DOHH2 (cell line): ENCODE measurements around the gene FGD6.

Source experiments
- H3F3A ChIP-seq: fragments of 200-600 bp; sonication (generic), shearing (Covaris generic); 2 replicates; pipeline ENCODE4 v1.6.0; 2016; ENCODE audit warnings: antibody characterized with exemption, mild to moderate bottlenecking; ENCODE audit not compliant: control insufficient read depth, insufficient read depth
- H3K27ac ChIP-seq: fragments of 200-600 bp; sonication (generic); 2 replicates; pipeline ENCODE4 v1.5.1; 2014; ENCODE audit warnings: low read depth, mild to moderate bottlenecking, low read length, moderate library complexity
- H3K27me3 ChIP-seq: fragments of 200-600 bp; sonication (generic); 2 replicates; pipeline ENCODE4 v1.6.1; 2014; ENCODE audit warnings: mild to moderate bottlenecking, low read length, mixed read lengths; ENCODE audit not compliant: control insufficient read depth
- H3K36me3 ChIP-seq: fragments of 200-600 bp; sonication (generic); 2 replicates; pipeline ENCODE4 v1.6.1; 2014; ENCODE audit warnings: mild to moderate bottlenecking, low read length, moderate library complexity, mixed read lengths; ENCODE audit not compliant: control insufficient read depth
- H3K4me1 ChIP-seq: fragments of 200-600 bp; sonication (generic); 2 replicates; pipeline ENCODE4 v1.6.1; 2014; ENCODE audit warnings: mild to moderate bottlenecking, low read length, mixed read lengths; ENCODE audit not compliant: control insufficient read depth
- H3K4me2 ChIP-seq: fragments of 200-600 bp; sonication (generic); 2 replicates; pipeline ENCODE4 v1.6.0; 2014; ENCODE audit warnings: mild to moderate bottlenecking, low read length, moderate library complexity
- H3K4me3 ChIP-seq: fragments of 200-600 bp; sonication (generic); 2 replicates; pipeline ENCODE4 v1.5.1; 2014; ENCODE audit warnings: mild to moderate bottlenecking, low read length, mixed read lengths
- H3K79me2 ChIP-seq: fragments of 200-600 bp; sonication (generic); 2 replicates; pipeline ENCODE4 v1.6.1; 2014; ENCODE audit warnings: mild to moderate bottlenecking, low read length, mixed read lengths; ENCODE audit not compliant: control insufficient read depth
- H3K9me2 ChIP-seq: fragments of 200-600 bp; sonication (generic); replicated peaks from 2 replicates; pipeline ENCODE4 v1.6.1; 2014; ENCODE audit warnings: mild to moderate bottlenecking, low read length, mixed read lengths; ENCODE audit not compliant: control insufficient read depth
- H3K9me3 ChIP-seq: fragments of 200-600 bp; sonication (generic); 2 replicates; pipeline ENCODE4 v1.6.1; 2014; ENCODE audit warnings: antibody characterized with exemption, low read length, mixed read lengths; ENCODE audit not compliant: control insufficient read depth, insufficient read depth
- H4K20me1 ChIP-seq: fragments of 200-600 bp; sonication (generic); 2 replicates; pipeline ENCODE4 v1.6.0; 2014; ENCODE audit warnings: low read depth, mild to moderate bottlenecking, antibody characterized with exemption, low read length, moderate library complexity; ENCODE audit not compliant: control insufficient read depth, insufficient read depth
- EZH2phosphoT487 ChIP-seq: fragments of 200-600 bp; sonication (generic); IDR thresholded peaks from 2 replicates; pipeline ENCODE4 v1.6.1; 2017; ENCODE audit warnings: borderline replicate concordance, mild to moderate bottlenecking, antibody characterized with exemption, low read length, moderate library complexity, mixed read lengths
- TF ChIP-seq, protein P1 (sequence below): fragments of 200-600 bp; sonication (generic); IDR thresholded peaks from one replicate; pipeline ENCODE4 v1.5.1; 2014; ENCODE audit warnings: antibody characterized with exemption, mild to moderate bottlenecking, low read depth, low read length; ENCODE audit not compliant: poor library complexity, severe bottlenecking

FGD6 gene

DNA sequence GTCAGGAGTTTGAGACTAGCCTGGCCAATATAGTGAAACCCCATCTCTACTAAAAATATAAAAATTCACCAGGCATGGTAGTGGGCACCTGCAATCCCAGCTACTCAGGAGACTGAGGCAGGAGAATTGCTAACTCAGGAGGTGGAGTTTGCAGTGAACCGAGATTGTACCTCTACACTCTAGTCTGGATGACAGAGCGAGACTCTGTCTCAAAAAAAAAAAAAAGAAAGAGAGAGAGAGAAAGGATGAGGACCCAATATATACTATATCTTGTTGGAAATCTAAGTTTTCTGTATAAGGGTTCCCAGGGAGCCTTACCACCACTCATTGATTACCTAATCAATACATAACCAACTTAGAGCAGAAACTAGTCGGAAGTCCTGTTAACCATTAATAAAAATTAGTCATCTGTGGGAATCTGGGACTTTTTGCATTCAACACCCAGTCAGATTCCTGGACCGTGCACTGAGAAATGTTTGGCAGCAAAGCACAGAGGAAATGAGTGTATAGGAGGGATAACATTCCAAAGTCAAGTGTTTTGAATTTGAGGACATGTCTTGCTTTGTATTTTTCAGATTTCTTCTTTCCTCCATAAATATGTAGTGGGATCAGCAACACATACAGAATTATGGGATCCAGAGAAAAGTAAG lies 99.0 kb downstream of the FGD6 start:
- Histone ChIP-seq H3F3A (peaks cover 19% of the 10 kb centered on the region; the same call in 1 of the 2 replicates), H3K9me2 (no peaks in the 10 kb centered on the region), H3K27me3 (no peaks in the 10 kb centered on the region), H3K79me2 (peaks cover 5% of the 10 kb centered on the region), H3K9me3 (no peaks in the 10 kb centered on the region), H3K4me1 (peaks cover 15% of the 10 kb centered on the region), H4K20me1 (no peaks in the 10 kb centered on the region), H3K27ac (no peak overlapping the region), H3K36me3 (peaks cover 66% of the 10 kb centered on the region), H3K4me2 (no peak overlapping the region), H3K4me3 (no peak overlapping the region)
- TF ChIP-seq EZH2phosphoT487: no peak
- TF ChIP-seq, protein P1, sequence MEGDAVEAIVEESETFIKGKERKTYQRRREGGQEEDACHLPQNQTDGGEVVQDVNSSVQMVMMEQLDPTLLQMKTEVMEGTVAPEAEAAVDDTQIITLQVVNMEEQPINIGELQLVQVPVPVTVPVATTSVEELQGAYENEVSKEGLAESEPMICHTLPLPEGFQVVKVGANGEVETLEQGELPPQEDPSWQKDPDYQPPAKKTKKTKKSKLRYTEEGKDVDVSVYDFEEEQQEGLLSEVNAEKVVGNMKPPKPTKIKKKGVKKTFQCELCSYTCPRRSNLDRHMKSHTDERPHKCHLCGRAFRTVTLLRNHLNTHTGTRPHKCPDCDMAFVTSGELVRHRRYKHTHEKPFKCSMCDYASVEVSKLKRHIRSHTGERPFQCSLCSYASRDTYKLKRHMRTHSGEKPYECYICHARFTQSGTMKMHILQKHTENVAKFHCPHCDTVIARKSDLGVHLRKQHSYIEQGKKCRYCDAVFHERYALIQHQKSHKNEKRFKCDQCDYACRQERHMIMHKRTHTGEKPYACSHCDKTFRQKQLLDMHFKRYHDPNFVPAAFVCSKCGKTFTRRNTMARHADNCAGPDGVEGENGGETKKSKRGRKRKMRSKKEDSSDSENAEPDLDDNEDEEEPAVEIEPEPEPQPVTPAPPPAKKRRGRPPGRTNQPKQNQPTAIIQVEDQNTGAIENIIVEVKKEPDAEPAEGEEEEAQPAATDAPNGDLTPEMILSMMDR: no peak

DNA sequence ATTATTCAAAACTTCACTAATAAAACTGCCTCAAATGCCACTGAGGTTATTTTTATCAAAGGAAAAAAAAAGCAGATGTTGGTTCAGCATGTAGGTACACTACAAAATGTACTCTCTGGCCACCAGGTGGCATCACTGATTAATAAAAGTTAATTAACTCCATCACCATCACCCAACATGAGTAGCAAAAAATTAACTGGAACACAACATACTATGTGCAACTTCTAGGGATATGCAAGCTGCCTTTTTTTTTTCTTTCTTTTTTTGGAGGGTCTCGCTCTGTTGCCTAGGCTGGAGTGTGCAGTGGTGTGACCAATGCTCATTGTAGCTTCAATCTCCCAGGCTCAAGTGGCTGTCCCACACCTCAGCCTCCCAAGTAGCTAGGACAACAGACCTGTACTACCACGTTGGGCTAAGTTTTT lies 100.1 kb downstream of the FGD6 start:
- H3K9me3 ChIP-seq: no peaks in the 10 kb centered on the region
- H3K36me3 ChIP-seq: peaks cover 70% of the 10 kb centered on the region
- TF ChIP-seq, protein P1: peak; percentile 81
- no peak for TF ChIP-seq EZH2phosphoT487
- no peak overlapping the region for H3K4me3 ChIP-seq
- no peaks in the 10 kb centered on the region for H4K20me1 ChIP-seq
- H3F3A ChIP-seq: peaks cover 19% of the 10 kb centered on the region; the same call in 1 of the 2 replicates
- H3K27me3 ChIP-seq: no peaks in the 10 kb centered on the region
- peak overlapping the region; percentile 30; the same call in 1 of the 2 replicates for H3K4me2 ChIP-seq
- H3K9me2 ChIP-seq: no peaks in the 10 kb centered on the region
- peaks cover 15% of the 10 kb centered on the region for H3K4me1 ChIP-seq
- H3K27ac ChIP-seq: no peak overlapping the region
- H3K79me2 ChIP-seq: peaks cover 5% of the 10 kb centered on the region

DNA sequence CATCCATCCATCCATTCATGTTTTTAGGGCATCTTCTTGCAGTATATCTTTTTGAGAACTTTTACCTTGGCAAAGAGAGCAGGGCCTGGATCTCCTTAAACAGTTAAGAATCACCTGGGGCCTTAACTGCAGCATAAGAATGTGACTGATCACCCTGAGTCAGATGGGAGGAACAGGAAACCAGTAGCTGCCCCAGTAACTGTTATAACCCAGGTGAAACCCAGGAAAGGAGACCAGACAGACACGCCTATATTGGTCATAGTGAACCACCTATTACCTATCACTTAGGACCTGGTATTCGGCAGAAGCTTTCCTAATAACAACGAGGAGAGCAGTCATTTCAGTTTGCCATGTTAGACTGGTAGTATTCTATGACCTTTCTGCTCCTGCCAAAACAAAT lies 100.5 kb downstream of the FGD6 start:
- H3K27ac ChIP-seq: no peak overlapping the region
- no peak overlapping the region for H3K4me3 ChIP-seq
- H3K4me2 ChIP-seq: no peak overlapping the region
- no peaks in the 10 kb centered on the region for H4K20me1 ChIP-seq
- no peaks in the 10 kb centered on the region for H3K27me3 ChIP-seq
- H3K9me2 ChIP-seq: no peaks in the 10 kb centered on the region
- H3K4me1 ChIP-seq: peaks cover 15% of the 10 kb centered on the region
- peaks cover 5% of the 10 kb centered on the region for H3K79me2 ChIP-seq
- H3F3A ChIP-seq: peaks cover 19% of the 10 kb centered on the region; the same call in 1 of the 2 replicates
- no peak for TF ChIP-seq EZH2phosphoT487
- TF ChIP-seq, protein P1: no peak
- no peaks in the 10 kb centered on the region for H3K9me3 ChIP-seq
- H3K36me3 ChIP-seq: peaks cover 68% of the 10 kb centered on the region
